HG03045 (cell line): Measurements from ENCODE around the gene ZNF143.
"Not testable (repeated sequence)": the region's sequence is repeated elsewhere in the genome, so short reads cannot be mapped to it uniquely, and the experiment has no call there.

Experiments used
- ATAC-seq: cut with Tn5 transposase; IDR thresholded peaks from one replicate; pipeline ENCODE4 v1.9.1; 2021; ENCODE audit warnings: mild to moderate bottlenecking, moderate library complexity; ENCODE audit not compliant: unreplicated experiment

ZNF143 gene

DNA sequence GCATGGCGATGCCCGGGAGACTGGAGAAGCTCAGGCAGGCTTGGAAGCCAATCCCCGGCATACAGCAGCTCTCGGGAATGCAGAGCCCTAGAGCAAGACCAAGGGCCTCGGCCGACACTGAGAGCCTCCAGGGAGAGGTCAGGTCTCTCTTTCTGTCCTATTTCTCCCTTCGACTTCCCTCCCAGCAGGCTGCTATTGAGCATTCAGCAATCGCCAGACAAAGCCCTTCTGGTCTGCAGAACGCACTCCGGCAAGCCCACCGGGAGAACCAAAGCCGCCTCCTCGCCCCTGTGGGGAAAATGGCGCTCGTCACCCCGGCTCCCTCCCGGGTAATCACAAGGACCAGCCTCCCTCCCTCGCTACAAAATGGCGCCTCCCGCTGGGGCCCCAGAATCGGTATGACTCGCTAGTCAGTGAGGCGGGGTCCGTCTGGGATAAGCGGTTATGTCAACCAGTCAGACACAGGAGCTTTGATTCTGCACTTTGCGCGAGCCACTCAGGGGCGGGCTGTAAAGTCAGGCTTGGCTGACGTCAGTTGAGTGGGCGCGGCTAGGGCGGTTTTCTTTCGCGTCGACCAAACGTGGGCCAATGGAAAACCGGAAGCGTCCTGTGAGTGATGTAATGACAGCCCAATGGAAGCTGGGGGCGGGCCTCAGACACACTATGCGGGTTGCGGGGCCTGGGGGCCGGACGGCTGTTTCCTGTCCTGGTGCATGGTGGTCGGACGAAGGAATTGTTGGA lies at the start of gene ZNF143:
Gene ZNF143, plus strand, starts transcription at position 691 of the 741 bp plus-strand sequence. CDS start 10,297 bp downstream, outside the sequence.
- peak; percentile 92 for ATAC-seq

DNA sequence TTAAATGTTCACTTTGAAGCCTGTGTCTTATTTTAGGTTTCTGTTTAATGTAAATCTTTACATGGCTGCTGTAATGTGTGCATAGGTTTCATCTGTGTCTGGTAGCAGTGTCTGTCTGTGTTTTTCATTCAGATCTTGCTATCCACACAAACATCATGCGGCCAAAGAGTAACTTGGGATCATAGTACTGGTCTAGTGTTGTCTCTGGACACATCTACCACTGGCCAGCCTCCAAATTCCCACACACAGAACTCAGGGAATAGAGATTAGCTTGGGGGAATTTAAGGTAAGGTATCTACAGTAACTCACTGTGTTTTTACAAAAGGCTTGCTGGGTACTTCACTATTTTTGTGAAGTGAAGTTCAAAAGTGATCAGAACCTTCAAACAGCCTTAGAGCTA lies 32.1 kb upstream of the ZNF143 start:
- no peak for ATAC-seq

DNA sequence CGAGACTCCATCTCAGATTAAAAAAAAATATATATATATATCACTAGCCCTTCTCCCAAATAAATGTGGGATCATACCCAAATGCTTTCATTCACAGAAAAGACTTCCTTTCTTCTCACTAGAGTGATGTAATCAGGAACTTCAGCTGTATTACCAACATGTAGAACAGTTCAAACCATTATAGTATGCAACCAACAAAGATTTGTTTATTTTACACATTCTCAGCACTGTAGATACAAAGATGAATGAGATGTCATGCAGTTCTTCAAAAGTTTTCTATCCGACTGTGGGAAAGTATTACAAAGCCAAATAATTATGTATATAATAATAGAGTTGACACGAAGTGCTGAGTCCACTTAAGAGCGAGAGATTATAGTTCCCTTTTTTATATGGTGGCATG lies 22.2 kb upstream of the ZNF143 start:
- ATAC-seq = no peak

DNA sequence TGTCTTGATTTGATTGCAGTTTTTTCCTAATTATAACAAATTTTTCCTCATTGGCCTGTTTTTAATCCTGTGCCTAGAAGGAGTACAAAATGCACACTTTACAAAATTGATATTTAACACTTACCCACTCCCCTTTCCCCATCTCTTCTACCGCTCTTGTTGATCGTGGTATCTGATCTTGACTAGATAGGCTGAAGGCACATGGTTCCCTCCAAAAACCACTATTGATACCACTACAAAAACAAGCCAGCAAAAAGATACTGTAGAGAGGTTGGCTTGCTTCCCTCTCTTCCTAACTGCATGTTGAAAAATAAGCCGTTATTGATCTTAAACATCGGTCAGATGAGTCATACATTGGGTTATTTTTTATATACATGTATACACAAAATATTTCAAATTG lies 14.6 kb upstream of the ZNF143 start:
- ATAC-seq = no peak

DNA sequence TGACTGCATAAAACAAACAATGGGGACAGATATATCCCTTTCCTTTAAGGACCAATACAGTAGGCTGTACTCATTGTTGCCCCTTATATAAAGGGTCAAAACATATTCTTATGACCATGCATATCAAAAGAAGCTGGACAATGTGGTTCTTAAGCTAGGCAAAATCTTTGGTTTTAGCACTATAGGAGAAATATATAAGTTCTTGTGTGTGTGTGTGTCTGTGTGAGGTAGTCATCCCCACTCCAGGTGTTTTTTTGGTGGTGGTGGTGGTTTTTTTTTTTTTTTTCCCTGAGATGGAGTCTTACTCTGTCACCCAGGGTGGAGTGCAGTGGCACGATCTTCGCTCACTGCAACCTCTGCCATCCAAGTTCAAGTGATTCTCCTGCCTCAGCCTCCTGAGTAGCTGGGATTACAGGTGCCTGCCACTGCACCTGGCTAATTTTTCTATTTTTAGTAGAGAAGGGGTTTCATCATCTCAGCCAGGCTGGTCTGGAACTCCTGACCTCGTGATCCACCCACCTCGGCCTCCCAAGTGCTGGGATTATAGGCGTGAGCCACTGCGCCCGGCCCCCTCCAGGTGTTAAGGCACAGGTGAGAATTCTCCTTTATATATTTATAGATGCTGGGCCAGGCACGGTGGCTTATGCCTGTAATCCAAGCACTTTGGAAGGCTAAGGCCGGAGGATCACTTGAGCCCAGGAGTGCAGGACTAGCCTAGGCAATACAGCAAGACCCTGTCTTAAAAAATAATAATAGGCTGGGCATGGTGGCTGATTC lies 12.0 kb upstream of the ZNF143 start:
- no peak for ATAC-seq

DNA sequence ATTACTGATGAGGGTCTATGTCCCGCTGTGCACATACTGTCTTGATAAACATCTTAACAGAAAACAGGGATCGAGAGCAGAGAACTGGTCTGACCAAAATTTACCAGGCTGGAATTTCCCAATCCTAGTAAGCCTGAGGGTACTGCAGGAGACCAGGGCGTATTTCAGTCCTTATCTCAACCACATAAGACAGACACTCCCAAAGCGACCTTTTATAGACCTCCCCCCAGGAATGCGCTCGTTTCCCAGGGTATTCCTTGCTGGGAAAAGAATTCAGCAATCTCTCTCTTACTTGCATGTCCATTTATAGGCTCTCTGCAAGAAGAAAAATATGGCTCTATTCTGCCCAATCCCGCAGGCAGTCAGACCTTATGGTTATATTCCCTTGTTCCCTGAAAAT lies 8.8 kb upstream of the ZNF143 start:
- not testable (repeated sequence) for ATAC-seq

DNA sequence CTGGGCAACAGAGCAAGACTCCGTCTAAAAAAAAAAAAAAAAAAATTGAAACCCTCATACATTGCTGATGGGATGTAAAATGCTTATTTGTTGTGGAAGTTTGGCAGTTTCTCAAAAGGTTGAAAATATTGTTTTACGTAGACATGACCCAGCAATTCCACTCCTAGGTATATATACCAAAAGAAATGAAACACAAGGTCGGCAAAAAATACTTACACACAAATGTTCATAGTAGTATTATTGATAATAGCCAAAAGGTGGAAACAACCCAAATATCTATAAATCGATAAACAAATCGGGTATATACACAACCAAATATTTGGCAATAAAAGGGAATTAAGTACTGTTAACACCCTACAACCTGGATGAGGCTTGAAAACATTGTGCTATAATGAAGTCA lies 5.1 kb upstream of the ZNF143 start:
- ATAC-seq = no peak

DNA sequence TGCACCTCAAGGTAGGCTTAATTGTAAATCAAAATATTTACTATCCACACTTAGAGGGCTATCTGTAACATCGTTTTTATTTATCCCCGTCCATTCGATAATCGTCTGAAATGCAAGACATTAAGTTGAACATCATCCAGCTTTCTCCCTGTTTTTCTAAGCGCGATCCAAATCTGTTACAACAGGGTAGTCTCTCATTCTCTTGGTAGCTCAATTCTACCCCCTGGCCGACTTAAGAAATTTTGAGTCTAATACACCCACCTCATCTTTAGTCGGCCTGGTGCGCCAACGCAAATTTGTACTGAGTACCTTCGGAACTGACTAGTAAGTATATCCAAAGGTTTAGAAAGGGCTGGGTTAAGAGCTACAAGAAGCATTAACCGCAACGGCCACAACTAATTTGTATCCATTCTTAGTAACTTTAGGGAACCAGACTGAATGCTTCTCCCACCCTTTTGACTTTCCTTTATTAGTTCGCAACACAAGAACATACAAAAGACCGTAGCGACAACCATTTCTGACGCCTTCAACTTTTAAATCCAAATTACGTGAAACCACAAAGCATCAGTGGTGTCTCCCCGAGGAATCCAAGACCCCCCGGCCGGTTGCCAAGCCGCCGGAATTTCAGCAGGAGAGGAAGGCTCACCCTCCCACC lies 1.0 kb upstream of the ZNF143 start:
- no peak for ATAC-seq

DNA sequence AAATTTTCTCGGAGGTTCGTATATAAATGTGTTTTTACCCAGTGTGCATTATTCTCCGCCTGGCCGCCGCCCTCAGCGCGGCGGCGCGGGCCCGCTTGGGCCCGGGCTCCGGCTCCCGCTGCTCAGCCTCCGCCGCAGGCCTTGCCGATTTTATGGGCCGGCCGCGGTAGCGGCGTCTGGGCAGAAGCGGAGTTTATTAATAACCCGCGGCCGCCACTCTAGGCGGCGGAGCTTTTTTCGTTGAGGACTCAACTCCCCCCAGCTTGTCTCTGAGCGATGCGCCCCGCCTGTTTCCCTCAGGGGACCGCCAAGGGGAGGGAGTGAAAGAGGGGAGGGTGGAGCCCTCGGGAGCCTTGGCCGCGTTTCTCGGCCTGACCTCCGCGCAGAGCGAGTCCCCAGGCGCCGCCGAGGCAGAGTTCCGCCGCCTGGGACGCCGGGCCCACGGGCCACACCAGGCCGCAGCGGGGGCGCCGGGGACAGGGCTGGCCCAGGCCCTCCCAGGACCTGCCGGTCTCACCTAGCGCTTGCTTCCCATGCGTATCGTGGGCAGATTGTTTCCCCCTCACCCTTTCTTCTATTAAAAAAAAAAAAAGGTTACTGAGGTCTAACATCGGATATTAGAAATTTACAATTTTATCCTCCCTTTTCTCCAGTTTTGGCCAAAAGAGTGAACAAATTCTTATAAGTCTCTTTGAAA lies 399 bp downstream of the ZNF143 start:
- ATAC-seq = peak; percentile 52

DNA sequence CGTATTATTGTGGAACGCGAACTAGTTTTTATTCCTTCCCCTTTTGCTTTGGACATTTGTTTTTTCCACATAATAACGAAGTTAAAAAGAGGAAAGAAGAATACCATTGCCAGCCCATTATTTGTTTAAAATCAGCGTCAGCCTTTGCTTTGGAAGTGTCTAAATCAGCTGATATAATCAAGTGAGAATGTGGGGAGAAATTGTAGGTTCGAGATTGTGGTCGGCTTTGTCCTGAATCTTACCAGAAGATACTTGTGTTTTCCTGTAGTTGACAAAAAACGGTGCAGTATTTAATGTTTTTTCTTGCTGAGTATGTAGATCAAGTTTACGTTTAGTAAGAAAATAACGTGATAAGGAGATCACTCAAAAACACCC lies 935 bp downstream of the ZNF143 start:
- ATAC-seq = no peak

DNA sequence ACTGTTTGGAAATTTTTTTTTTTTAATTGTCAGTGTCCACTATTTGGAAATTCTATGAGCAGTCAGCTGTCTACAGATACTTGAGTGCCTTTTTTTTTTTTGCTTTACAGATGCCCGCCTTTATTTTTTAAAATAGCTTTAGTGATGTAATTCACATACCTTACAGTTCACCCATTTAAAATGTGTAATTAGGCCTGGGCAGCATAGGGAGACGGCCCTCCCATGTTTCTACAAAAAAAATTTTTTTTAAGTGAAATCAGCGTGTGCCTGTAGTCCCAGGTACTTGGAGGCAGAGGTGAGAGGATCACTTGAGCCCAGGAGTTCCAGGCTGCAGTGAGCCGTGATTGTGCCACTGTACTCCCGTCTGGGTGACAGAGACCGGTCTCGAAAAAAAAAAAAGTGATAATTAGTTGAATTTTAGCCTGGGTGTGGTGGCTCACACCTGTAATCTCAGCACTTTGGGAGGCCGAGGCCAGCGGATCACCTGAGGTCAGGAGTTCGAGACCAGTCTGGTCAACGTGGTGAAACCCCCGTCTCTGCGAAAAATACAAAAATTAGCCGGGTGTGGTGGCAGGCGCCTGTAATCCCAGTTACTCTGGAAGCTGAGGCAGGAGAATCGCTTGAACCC lies 1.5 kb downstream of the ZNF143 start:
- ATAC-seq = no peak

DNA sequence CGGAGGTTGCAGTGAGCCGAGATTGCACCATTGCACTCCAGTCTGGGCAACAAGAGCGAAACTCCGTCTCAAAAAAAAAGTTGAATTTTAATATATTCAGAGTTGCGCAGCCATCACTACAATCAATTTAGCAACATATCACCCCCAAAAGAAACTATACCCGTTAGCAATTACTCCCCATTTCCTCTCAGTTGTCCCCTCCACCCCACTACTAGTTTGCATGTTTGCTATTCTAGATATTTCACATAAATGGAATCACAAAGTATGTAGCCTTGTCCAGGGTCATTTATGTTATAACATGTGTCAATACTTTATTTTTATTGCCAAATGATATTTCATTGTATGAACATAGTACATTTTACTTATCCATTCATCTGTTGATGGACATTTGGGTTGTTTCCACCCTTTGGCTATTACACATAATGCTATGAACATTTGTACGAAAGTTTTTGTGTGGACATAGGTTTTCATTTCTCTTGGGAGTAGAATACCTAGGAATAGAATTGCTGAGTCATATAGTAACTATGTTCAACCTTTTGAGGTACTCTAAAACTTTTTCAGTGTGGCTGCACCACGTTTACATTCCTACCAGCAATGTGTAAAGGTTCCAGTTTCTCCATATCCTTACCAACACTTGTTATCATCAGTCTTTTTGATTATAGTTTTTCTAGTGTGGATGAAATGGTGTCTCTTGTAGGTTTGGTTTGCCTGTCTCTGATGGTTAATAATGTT lies 2.2 kb downstream of the ZNF143 start:
- no peak for ATAC-seq

DNA sequence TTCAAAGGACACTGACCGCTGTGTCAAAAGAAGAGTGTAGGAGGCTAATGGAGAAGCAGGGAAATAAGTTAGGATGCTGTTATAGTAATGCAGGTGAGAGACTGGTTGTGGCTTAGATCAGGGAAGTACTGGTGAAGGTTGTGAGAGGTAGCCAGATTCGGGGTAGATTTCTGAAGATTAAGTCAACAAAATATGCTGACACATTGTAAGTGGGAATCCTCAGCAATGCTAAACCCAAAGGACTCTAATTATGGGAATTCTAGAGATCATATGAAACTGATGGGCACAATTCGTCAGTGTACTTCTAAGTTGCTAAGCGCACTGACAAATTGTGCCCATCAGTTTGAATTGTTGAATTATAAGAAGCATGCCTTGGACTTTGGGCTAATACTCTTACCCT lies 10.0 kb downstream of the ZNF143 start:
- ATAC-seq = no peak

DNA sequence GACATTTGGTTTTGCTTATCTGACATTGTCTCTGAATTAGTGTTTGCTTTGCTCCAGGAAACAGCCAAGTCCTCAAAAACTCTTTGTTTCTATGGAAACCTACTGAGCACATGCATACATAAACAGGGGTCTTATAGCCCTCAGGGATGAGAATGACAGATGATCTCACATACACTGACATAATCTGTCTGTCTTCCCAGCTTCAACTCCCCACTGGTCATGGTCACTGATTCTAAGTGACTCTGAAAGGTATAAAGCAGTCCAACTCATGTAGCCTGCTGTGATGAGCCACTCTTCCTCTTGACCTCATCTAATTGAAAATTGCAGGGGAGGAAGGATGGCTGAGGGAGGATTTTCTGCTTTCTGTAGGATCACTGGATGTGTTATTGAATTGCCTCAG lies 12.6 kb downstream of the ZNF143 start:
- no peak for ATAC-seq

DNA sequence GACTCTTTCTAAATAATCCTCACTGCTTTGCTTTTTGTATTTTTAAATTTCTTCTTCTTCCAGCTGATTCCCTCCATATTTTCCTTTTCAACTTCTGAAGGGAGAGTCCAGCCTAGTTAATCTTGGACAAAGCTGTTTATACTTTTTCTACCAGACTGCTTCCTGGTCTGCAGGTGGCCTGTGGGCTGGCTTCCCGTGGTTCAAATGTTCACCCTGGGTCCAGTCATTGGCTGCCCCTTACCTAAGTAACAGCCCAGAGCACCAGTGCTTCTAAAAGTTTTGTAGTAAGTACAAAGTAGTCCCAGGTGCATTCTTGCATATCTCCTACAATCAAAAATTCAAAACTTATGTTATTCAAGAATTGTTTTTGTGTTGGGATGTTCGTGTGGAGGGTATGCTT lies 19.1 kb downstream of the ZNF143 start:
- no peak for ATAC-seq

DNA sequence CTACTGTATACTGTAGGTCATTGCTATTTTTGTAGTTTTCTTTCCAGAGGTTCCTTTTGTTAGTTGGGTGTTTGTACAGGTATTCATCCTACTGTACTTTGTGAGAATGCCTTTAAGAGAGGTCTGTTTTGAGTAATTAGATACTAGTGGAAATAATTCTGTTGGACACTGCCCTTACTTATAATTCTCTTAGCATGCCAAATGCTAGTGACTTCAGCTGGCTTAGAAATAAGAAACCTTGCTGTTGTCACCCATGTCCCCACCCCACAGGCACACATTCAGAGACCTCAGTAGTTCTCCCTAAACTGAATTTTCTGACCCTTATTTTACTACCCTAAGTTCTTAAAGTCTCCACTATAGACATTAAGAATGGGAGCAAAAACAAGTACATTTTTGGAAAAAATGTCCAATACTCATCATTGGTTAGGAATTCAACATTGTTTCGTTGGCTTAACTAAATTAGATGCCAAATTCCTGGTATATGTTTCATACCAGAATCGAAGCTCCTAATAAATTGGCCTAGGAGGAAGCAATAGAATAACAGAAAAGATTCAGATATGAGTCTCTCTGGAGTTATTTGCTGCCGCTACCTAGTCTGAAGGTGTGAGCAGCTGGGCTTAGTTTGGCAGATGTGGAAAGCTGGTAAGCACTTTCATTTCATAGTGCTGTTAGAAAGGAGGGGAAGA lies 28.4 kb downstream of the ZNF143 start:
- ATAC-seq = no peak

DNA sequence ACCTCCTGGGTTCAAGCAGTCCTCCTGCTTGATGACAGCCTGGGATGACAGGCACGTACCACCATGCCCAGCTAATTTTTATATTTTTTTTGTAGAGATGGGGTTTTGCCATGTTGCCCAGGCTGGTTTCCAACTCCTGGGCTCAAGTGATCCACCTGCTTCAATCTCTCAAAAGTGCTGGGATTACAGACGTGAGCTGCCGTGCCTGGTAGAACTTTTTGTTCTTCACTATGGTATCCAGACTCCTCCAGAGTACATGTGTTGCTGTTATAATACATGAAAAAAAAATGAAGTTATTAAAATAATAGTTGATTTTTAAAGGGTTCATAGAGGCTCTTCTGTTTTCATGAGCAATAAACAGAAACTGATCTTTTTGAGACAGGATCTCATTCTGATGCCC lies 29.6 kb downstream of the ZNF143 start:
- ATAC-seq = no peak

DNA sequence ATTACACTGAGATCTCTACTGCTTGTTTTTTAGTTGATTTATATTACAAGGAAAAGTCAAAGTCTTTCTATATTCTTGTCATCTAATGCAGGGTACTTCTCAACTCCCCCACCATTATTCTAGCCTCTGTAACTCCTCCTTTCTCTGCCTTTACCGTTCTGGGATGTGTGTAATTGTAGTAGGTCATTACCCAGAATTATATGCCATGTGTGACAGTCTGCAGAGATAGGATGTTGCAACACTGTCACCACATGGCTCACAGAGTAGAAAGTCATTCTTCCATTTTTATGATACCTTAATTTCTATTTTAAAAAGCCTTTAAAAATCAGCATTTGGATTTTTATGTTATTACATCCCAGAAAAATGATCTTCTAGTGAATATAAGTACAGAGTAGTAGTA lies 32.7 kb downstream of the ZNF143 start:
- ATAC-seq = no peak

DNA sequence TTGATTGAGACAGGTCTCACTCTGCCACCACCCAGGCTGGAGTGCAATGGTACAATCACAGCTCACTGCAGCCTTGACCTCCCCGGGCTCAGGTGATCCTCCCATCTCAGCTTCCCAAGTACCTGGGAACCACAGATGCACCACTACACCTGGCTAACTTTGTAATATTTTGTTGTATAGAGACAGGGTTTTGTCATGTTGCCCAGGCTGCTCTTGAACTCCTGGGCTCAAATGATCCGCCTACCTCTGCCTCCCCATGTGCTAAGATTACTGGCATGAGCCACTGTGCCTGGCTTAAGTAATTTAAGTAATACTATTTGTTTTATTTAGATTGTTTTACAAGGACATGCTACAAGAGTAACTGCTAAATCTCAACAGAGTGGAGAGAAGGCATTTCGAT lies 33.5 kb downstream of the ZNF143 start:
- no peak for ATAC-seq
